22Rv1 (cell line): ENCODE results near the gene PNPLA7.
"Not testable (repeated sequence)": the region's sequence is repeated elsewhere in the genome, so short reads cannot be mapped to it uniquely, and the experiment has no call there.

Source experiments
- CTCF ChIP-seq: fragments of 450-650 bp; IDR thresholded peaks from 2 replicates; pipeline ENCODE4 v1.5.1; 2017; ENCODE audit warnings: mild to moderate bottlenecking
- ZFX ChIP-seq: fragments of 450-650 bp; IDR thresholded peaks from 2 replicates; pipeline ENCODE4 v1.6.1; 2017; ENCODE audit warnings: antibody characterized with exemption, borderline replicate concordance

- TF ChIP-seq CTCF, ZFX: not testable (repeated sequence)
Measured at GRCh38 chr9:137536594-137537131, 13.5 kb downstream of the PNPLA7 start.
